UCSD-AML1 (cell line): ENCODE data around the gene GREB1L.
"Not testable (repeated sequence)": the region's sequence is repeated elsewhere in the genome, so short reads cannot be mapped to it uniquely, and the experiment has no call there.

Experiments used
- DNase-seq: peaks from one replicate; lab custom pipeline; 2025; ENCODE audit not compliant: unreplicated experiment; lab: John Stamatoyannopoulos, UW

GREB1L gene

DNA sequence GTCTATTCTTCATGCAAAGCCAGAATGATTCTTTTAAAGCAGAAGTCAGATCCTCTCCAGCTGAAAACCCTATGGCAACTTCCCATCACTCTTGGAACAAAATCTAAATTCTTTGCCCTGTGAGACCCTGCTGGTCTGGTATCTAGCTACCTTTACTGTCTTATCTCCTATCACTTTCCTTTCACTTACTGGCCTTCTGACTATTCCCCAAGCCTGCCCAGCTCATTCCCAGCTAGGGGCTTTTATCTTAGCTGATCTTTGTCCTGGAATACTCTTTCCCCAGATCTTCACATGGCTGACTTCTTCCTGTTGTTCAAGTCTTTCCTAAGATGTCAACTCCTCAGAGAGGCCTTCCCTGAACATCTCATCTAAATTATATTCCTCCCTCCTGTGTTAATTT is 63.6 kb downstream of the GREB1L start:
- no peak for DNase-seq

DNA sequence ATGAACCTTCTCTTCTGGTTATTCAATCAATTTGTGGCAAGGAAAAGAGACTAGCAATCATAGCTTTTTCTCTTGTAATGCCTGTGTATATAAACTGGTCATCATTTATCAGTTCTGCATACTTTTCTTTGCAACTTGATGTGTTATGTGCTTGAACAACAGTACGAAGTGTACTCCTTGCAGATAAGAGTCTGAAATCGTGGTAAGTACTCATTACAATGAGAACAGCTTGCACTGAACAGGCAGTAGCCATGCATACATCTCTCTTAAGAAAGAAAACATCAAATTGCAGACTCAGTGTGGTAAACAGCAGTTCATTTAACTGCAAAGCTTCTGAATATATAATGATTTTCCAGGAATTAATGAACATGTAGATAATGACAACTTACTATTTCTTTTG is 64.3 kb downstream of the GREB1L start:
- no peak for DNase-seq

DNA sequence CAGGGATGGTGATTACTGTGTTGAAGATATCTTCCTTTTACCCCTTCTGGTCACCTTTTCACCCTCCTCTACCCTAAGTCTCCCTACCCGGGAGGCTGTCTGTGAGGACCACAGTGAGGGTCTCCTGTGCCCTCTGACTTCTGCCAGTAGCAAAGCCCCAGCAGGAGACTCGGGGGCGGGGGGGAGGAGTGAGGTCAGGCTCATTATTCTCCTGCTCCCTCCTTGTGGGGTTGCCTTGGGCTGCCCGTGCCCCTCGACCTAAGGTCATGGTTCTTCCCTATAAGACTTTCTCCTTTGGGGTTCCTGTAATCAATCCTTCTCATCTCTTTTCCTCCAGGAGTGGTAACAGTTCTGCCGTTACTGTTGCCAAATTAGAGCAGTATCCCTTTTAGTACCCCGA is 65.5 kb downstream of the GREB1L start:
- DNase-seq = no peak

DNA sequence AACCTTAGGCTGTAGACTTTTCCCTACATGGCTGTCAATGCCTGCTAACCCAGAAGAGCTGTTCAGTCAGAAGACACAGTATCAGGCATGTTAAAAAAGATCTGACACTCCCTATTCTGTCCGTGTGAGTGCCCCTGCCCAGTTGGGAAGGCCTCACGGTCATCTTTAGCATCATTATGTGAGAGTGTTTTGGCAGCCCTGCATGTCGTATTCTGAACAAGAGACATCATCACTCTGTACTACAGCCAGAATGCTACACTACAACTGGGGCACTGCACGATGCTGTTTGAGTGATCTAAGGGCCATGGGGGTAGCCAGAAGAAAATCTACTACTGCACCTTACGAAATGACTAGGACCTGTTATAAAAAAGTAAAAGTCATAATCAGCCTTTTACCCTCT is 67.2 kb downstream of the GREB1L start:
- no peak for DNase-seq

DNA sequence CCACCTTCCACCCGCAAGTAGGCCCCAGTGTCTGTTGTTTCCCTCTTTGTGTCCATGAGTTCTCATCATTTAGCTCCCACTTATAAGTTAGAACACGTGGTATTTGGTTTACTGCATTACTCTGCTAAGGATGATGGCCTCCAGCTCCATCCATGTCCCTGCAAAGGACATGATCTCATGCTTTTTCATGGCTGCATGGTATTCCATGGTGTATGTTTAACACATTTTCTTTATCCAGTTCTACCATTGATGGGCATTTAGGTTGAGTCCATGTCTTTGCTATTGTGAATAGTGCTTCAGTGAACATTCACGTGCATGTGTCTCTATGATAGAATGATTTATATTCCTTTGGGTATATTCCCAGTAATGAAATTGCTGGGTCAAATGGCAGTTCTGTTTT is 69.9 kb downstream of the GREB1L start:
- DNase-seq = not testable (repeated sequence)

DNA sequence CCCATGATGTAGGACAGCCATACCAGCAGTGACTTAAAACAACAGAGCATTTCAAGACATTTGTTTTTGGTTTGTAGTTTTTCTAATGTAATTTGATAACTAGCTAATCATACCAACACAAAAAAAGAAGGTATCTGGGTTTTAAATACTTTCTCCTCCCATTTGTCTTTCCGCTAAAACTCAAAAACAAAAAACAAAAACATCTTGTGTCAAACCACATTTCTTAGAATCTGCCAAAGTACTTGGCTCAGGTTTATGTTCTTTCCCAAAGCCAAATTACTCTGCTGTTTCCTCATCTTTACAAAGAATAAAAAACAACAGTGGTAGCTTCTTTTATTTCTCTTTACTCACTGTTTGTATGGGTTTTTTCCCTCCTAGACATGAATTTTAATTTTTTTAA is 71.5 kb downstream of the GREB1L start:
- DNase-seq = no peak

DNA sequence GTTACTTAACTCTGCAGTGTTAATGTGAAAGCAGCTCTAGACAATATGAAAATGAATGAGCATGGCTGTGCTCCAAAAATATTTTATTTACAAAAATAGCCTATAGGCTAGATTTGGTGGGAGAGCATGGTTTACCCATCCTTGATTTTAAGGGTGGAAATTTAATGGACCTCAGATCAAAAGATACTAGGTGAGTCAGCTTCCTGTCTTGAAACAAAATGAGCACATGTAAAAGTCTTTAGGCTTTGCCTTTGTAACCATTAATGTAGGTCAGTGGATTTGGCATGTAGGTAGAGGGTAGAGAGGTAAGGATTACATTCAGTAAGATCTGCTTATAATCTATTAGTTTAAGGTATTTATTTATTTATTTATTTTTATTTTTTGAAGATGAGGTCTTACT is 72.7 kb downstream of the GREB1L start:
- DNase-seq = no peak

DNA sequence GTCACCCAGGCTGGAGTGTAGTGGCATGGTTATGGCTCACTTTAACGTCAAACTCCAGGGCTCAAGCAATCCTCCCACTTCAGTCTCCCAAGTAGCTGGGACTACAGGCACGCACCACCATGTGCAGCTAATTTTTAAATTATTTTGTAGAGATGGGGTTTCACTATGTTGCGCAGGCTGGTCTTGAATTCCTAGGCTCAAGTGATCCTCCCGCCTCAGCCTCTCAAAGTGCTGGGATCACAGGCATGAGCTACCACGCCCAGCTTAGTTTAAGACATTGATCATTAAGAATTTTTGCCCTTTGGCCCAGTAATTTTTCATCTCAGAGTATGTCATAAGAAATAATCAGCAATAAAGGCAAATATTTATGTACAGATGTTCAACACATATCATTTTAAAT is 73.1 kb downstream of the GREB1L start:
- DNase-seq = not testable (repeated sequence)

DNA sequence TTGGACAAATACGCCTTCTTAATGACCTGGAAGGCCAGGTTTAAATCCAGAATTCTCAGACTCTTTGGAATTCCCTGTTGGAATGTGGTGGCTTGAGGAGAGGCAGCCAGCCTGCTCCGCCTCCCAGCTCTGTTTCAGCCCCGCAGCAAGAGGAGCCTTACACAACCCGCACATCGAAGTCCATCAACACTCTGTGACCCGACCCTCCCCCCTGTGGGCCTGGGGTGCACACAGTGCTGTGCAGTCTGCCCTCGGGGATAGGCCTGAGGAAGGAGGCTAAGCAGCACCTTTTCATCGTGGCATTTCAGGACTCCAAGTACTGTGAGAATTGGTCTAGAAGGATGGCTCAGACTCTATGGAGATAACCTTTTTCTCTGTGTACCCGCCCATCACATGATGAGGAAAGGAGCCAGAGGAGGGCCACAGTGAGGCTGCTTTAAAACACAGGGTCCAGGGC is 73.7 kb downstream of the GREB1L start:
- no peak for DNase-seq

DNA sequence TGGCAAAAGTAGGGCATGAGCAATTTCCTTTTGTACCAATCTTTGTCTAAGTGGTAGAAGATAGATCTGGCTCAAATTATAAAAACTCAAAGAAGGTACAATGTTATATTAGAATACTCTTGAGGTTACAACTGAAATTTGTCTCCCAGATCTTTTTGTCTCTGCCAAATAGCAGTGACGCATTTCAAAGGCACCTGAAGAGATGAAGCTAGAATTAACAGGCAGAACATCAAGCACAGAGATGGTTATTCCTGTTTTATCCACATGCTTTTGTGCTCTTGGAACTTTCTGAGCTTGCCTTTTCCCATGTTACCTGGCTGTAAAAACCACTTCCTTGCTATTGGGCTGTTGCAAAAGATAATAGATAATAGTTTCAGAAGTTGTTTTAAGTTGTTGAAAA is 74.3 kb downstream of the GREB1L start:
- DNase-seq = no peak

DNA sequence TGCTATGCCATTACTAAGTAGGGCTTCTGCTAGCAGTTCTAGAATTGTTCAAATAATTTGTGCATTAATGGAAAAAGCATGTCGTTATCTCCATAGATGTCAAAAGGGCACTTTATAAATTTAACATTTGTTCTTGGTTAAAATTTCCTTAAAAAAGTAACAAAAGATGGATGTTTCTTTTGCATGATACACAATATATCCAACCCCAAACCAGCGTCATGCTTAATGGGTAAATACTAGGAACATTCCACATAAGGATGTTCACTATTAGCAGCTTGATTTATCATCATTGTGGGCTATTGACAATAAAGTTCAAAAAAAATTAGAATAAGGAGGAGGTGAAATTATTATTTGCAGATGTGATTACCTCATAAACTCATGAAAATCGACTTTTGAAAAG is 79.7 kb downstream of the GREB1L start:
- no peak for DNase-seq

DNA sequence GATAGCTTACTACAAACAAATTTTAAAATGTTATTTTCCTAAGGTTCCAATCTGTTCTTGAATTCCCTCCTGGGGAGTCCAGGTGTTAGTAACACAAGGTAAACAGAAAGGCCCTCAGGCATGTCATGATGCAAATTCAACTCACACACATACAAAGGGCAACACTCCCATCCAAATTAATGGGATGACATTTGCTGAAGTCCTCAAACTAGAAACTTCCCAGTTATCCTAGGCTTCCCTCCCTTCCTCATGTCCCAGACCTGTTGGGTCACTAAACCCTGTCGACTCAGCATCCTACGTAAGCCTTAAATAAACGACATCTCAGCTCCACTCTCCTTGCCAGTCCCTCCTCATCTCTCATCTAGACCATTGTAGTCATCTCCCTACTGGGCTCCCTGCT is 85.1 kb downstream of the GREB1L start:
- DNase-seq = no peak

DNA sequence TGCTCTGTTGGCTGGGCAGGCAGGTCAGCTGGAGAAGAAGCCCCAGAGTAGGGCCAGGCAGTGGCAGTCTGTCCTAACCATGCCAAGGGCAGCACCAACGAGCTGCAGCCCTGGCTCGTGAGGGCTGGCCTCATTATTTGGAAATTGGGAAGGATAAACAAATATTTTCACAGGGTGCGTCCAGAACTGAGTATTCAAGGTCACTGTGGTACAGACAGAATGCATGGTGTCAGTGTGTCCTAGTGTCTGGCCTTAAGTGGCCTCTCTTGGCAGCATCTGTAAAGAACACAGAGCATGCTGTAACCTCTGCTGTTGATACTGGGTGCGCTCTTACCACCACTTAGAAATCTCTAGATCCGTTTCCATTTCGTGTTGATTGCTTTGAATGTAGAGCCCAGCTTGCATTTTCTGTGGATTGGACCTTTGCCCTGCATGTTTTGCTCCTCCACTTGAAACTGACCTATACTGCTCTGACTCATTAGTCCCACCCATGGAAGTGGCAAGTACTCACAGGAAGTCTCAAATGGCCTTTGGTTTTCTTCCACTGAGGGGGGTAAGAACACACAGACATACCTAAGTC is 88.2 kb downstream of the GREB1L start:
- no peak for DNase-seq

DNA sequence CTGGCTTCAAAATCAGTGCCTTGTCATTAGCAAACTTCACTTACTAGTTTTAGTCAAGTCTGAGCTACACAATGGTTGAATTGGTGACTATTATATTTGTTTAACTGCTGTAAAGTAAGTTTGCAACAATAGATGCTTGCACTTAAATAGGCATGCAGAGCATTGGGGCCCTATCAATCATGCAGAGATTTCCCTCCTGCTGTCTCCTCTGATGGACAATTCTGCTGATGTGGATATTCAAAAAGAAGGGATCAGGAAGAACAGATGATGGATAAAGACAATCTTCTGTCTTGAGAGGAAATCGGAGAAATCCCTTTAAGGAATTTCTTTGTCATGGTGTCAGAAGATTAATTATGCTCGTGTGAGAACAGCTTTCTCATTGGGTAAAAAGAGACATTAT is 89.0 kb downstream of the GREB1L start:
- no peak for DNase-seq

DNA sequence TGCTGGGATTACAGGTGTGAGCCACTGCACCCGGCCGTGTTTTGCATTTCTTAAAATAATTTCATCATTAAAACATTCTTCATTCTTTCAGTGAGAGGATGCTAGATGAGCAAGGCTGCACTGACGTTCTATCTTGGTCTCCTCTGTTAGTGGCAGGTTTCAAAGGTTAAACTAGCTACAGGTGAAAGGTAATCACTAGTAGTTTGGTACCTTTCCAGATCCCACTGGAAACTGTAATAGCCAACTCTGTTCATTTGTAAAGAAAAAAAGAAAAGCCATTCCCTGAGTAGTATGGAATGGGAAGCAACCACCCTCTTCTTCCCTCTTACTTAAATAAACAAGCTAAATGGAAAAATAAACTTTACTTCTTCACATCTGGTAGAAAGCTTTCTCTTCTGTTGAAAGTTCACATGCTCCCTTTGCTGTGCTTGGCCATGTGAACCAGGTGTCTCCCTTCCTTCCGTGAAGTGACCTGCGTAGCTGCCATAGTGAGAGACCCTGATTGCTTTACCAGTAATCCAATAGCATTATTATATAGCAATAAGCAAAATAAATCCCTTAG is 94.0 kb downstream of the GREB1L start:
- no peak for DNase-seq

DNA sequence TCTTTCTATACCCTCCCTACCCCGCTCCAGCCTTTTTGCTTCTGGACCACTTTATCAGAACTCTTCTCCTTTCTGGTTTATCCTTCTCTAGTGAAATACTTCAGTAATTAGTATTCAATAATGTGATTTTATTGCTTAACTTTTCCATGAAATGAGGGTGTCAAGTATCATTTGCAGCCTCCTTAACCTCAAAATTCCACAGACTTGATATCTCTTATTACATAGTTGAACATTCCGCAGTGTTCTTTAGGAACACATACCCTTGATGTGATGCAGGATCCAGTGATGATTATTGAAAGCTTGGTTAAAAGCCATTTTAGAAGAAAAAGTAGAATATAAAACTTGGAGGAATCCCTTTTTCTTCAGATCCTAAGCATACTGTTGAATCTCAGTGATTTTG is 94.8 kb downstream of the GREB1L start:
- DNase-seq = no peak

DNA sequence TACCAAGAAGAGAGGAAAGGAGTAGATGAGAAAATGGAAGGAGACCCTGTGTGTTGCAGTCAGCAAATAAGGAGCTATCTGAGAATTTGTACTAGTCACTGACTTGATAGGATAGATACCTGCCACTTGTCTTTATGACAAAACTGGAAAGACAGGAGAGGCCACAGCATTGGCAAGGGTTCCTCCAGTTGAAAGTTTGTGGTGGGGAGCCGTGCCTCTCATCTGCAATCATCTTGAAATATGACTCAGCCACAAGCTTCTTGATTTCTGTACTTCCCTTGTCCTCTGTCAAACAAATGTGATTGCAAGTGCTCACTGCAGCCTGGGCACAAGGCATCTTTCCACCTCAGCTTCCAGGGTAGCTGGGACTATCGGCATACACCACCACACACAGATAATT is 99.1 kb downstream of the GREB1L start:
- DNase-seq = no peak

DNA sequence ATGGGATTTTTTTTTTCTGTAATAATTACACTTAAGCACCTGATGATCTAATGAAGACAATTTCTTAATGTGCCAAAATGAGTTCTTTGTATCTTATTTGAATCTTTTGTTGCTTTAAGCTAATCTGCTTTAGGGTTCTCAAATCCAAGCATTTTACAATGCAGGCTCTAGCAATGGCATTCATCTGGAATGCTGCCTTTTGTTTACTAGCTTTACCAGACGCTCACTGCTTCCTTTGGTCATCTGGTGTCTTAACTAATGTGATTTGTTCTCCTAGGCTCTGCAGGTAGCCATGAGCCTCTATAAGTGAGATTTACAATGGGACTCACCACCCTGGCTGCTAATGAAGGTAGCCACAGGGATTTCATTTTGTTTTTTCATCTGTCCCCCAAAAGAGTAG is 100.3 kb downstream of the GREB1L start:
- DNase-seq = no peak

DNA sequence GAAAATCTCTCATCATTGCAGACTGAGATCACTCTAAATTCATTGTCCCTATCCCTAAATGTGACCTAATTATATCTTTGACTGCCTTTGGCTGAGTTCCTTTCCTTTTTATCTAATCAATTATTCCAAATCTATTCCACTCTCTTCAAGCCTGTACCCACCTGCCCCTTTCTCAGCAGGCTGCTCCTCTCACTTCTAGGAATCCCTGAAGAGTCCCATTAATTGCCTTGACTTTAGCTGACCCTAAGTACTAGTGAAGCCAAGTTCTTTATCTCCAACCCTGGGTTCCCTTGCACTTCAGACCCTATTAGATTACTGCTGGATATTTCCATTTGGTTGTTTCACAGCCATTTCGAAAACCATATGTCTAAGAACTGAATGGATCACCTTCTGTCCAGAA is 102.8 kb downstream of the GREB1L start:
- no peak for DNase-seq

DNA sequence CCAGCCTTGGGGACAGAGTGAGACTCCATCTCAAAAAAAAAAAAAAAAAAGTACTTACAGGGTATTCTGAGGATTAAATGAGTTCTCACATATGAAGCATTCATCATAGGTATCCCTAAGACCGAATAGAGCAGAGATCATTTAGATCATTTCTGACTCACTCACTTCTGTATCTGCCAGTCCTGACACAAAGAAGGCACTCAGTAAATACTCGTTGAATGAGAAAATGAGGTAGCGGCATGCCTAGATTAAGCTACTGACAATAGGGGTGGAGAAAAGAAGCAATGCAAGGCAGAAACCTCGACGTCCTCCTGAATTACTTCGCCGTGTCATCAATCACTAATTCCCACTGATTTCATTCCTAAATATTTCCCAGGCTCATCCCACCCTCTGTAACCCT is 103.8 kb downstream of the GREB1L start:
- no peak for DNase-seq

DNA sequence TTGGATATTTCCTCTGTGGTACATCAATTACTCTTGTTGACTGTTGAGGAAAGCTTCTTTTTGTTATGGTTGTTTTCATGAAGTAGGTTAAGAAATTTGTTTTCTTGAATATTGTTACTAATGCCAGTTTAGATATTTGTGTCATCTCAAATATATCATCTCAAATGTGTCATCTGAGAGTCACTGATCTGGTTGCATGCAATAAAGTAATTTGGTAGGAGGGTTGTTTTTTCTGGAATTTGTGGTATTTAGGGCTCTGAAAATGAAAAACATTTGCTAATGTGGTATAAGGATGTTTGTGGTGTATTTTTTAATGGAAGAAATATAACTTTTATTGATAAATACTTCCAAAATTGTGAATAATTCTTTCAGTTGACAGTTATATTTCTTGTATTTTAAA is 117.7 kb downstream of the GREB1L start:
- DNase-seq = no peak

DNA sequence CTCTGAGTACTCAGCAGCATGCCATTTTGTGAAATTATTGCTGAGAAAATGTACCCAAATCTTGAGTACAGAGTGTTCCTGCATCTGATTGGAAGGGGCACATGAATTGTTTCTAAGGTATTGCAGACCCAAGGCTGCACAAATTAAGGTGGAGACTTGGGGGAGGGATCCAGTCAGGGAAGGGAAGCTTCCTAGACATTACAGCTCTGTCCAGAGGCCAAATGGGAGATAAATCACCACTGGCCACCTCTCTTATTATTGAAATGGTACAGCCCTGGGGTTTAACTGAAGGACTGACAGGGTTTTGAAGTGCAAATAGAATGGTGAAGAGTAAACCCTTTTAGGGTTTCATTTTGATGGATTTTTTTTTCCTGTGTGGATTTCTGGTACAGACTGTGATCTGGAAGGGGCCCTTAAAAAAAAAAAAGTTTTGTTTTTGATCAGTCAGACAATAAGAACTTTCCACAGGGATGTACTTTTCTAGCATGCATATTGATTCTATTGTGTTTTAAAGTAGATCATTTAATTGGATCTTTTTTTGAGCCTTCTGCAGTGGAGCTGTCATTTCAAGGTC is 119.4 kb downstream of the GREB1L start:
- DNase-seq = no peak

DNA sequence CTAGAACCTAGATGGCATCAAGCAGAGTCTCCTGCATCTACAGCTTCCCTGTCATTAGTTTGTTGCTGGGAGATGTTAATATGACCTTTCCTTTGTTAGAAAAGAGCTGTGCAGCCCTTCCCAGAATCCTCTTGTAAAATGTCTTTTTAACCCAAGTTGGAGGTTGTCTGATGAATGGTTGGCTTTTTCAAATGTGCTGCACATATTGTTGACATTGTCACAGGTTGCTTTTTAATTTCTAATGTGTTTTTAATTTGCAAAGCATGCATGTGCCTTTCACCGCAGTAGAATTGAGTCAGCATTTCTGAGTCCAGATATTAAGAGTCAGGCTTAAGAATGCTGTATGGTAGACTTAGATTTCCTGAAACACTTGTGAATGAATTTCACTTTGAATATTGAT is 120.8 kb downstream of the GREB1L start:
- DNase-seq = no peak
